ENCODE results near the gene ZNF488.

ZNF488 gene

GRCh38 chr10:47349516-47349915, 34.6 kb downstream of the ZNF488 start:
- Histone ChIP-seq H3K27ac (ENCODE audit: low read depth in 2 of 2, low read length in 2 of 2) (no peak overlapping the region), H3K36me3 (ENCODE audit: control insufficient read depth in 2 of 2, insufficient read depth in 2 of 2, low read length in 2 of 2) (no peaks in the 10 kb centered on the region), H3K9ac (ENCODE audit: low read depth in 1 of 2, low read length in 2 of 2) (no peak overlapping the region), H3K4me3 (ENCODE audit: low read length in 2 of 2) (no peak overlapping the region), H3K9me3 (ENCODE audit: control insufficient read depth in 2 of 2, low read length in 2 of 2) (no peaks in the 10 kb centered on the region), H3K27me3 (ENCODE audit: control insufficient read depth in 2 of 2, insufficient read depth in 2 of 2, low read length in 2 of 2) (no peaks in the 10 kb centered on the region), H3K4me1 (ENCODE audit: control insufficient read depth in 2 of 2, insufficient read depth in 2 of 2, low read length in 2 of 2) (peaks cover 0 to 3% of the 10 kb centered on the region in 2 donors)

GRCh38 chr10:47348661-47349470, 35.2 kb downstream of the ZNF488 start:
- H3K27me3 ChIP-seq (ENCODE audit: control insufficient read depth in 2 of 2, insufficient read depth in 2 of 2, low read length in 2 of 2), result no peaks in the 10 kb centered on the region
- no peak overlapping the region for H3K9ac ChIP-seq (ENCODE audit: low read depth in 1 of 2, low read length in 2 of 2)
- H3K36me3 ChIP-seq (ENCODE audit: control insufficient read depth in 2 of 2, insufficient read depth in 2 of 2, low read length in 2 of 2), result no peaks in the 10 kb centered on the region
- H3K9me3 ChIP-seq (ENCODE audit: control insufficient read depth in 2 of 2, low read length in 2 of 2), result no peaks in the 10 kb centered on the region
- no peak overlapping the region for H3K4me3 ChIP-seq (ENCODE audit: low read length in 2 of 2)
- H3K27ac ChIP-seq (ENCODE audit: low read depth in 2 of 2, low read length in 2 of 2), result no peak overlapping the region
- peaks cover 0 to 3% of the 10 kb centered on the region in 2 donors for H3K4me1 ChIP-seq (ENCODE audit: control insufficient read depth in 2 of 2, insufficient read depth in 2 of 2, low read length in 2 of 2)

GRCh38 chr10:47348138-47348651, 35.9 kb downstream of the ZNF488 start, which contains the start of gene RBP3:
Gene RBP3, plus strand, starts transcription at chr10:47348363. Its CDS starts 122 bp downstream, at chr10:47348485.
- H3K9me3 ChIP-seq (ENCODE audit: control insufficient read depth in 2 of 2, low read length in 2 of 2), result no peaks in the 10 kb centered on the region
- H3K27me3 ChIP-seq (ENCODE audit: control insufficient read depth in 2 of 2, insufficient read depth in 2 of 2, low read length in 2 of 2), result no peaks in the 10 kb centered on the region
- no peak within 1 kb of the TSS for H3K4me3 ChIP-seq (ENCODE audit: low read length in 2 of 2)
- H3K9ac ChIP-seq (ENCODE audit: low read depth in 1 of 2, low read length in 2 of 2), result no peak within 1 kb of the TSS
- H3K36me3 ChIP-seq (ENCODE audit: control insufficient read depth in 2 of 2, insufficient read depth in 2 of 2, low read length in 2 of 2), result no peaks in the 10 kb centered on the region
- peaks cover 0 to 3% of the 10 kb centered on the region in 2 donors for H3K4me1 ChIP-seq (ENCODE audit: control insufficient read depth in 2 of 2, insufficient read depth in 2 of 2, low read length in 2 of 2)
- H3K27ac ChIP-seq (ENCODE audit: low read depth in 2 of 2, low read length in 2 of 2), result no peak within 1 kb of the TSS

- no peak overlapping the region for H3K4me3 ChIP-seq (ENCODE audit: low read length in 2 of 2)
- no peaks in the 10 kb centered on the region for H3K9me3 ChIP-seq (ENCODE audit: control insufficient read depth in 2 of 2, low read length in 2 of 2)
- H3K27ac ChIP-seq (ENCODE audit: low read depth in 2 of 2, low read length in 2 of 2), result no peak overlapping the region
- no peaks in the 10 kb centered on the region for H3K27me3 ChIP-seq (ENCODE audit: control insufficient read depth in 2 of 2, insufficient read depth in 2 of 2, low read length in 2 of 2)
- H3K9ac ChIP-seq (ENCODE audit: low read depth in 1 of 2, low read length in 2 of 2), result no peak overlapping the region
- H3K4me1 ChIP-seq (ENCODE audit: control insufficient read depth in 2 of 2, insufficient read depth in 2 of 2, low read length in 2 of 2), result peaks cover 0 to 3% of the 10 kb centered on the region in 2 donors
- H3K36me3 ChIP-seq (ENCODE audit: control insufficient read depth in 2 of 2, insufficient read depth in 2 of 2, low read length in 2 of 2), result no peaks in the 10 kb centered on the region
Measured at GRCh38 chr10:47347303-47347675, 36.8 kb downstream of the ZNF488 start.

- H3K27ac ChIP-seq (ENCODE audit: low read depth in 2 of 2, low read length in 2 of 2), result no peak overlapping the region
- no peaks in the 10 kb centered on the region for H3K27me3 ChIP-seq (ENCODE audit: control insufficient read depth in 2 of 2, insufficient read depth in 2 of 2, low read length in 2 of 2)
- H3K9me3 ChIP-seq (ENCODE audit: control insufficient read depth in 2 of 2, low read length in 2 of 2), result no peaks in the 10 kb centered on the region
Measured at GRCh38 chr10:47346581-47347302, 37.4 kb downstream of the ZNF488 start.

GRCh38 chr10:47344996-47345870, 38.9 kb downstream of the ZNF488 start:
- no peak overlapping the region for H3K27ac ChIP-seq (ENCODE audit: low read depth in 2 of 2, low read length in 2 of 2)
- peaks cover 2 to 5% of the 10 kb centered on the region in 2 donors for H3K4me1 ChIP-seq (ENCODE audit: control insufficient read depth in 2 of 2, insufficient read depth in 2 of 2, low read length in 2 of 2)
- no peaks in the 10 kb centered on the region for H3K36me3 ChIP-seq (ENCODE audit: control insufficient read depth in 2 of 2, insufficient read depth in 2 of 2, low read length in 2 of 2)
- H3K27me3 ChIP-seq (ENCODE audit: control insufficient read depth in 2 of 2, insufficient read depth in 2 of 2, low read length in 2 of 2), result no peaks in the 10 kb centered on the region
- H3K9me3 ChIP-seq (ENCODE audit: control insufficient read depth in 2 of 2, low read length in 2 of 2), result no peaks in the 10 kb centered on the region
- H3K9ac ChIP-seq (ENCODE audit: low read depth in 1 of 2, low read length in 2 of 2), result no peak overlapping the region
- H3K4me3 ChIP-seq (ENCODE audit: low read length in 2 of 2), result no peak overlapping the region

More at GRCh38 chr10:47346581-47347302, 37.4 kb downstream of the ZNF488 start:
- H3K4me3 ChIP-seq (ENCODE audit: low read length in 2 of 2), result no peak overlapping the region
- peaks cover 0 to 3% of the 10 kb centered on the region in 2 donors for H3K4me1 ChIP-seq (ENCODE audit: control insufficient read depth in 2 of 2, insufficient read depth in 2 of 2, low read length in 2 of 2)
- H3K36me3 ChIP-seq (ENCODE audit: control insufficient read depth in 2 of 2, insufficient read depth in 2 of 2, low read length in 2 of 2), result no peaks in the 10 kb centered on the region
- no peak overlapping the region for H3K9ac ChIP-seq (ENCODE audit: low read depth in 1 of 2, low read length in 2 of 2)

GRCh38 chr10:47340608-47341170, 43.4 kb downstream of the ZNF488 start:
- Histone ChIP-seq H3K4me1 (ENCODE audit: control insufficient read depth in 2 of 2, insufficient read depth in 2 of 2, low read length in 2 of 2) (peaks cover 5 to 7% of the 10 kb centered on the region in 2 donors), H3K36me3 (ENCODE audit: control insufficient read depth in 2 of 2, insufficient read depth in 2 of 2, low read length in 2 of 2) (no peaks in the 10 kb centered on the region), H3K9ac (ENCODE audit: low read depth in 1 of 2, low read length in 2 of 2) (peak overlapping the region in 1 of 2 donors; percentile 35), H3K9me3 (ENCODE audit: control insufficient read depth in 2 of 2, low read length in 2 of 2) (no peaks in the 10 kb centered on the region), H3K27me3 (ENCODE audit: control insufficient read depth in 2 of 2, insufficient read depth in 2 of 2, low read length in 2 of 2) (no peaks in the 10 kb centered on the region), H3K4me3 (ENCODE audit: low read length in 2 of 2) (no peak overlapping the region), H3K27ac (ENCODE audit: low read depth in 2 of 2, low read length in 2 of 2) (peak overlapping the region in 1 of 2 donors; percentile 26)

- Histone ChIP-seq H3K27ac (ENCODE audit: low read depth in 2 of 2, low read length in 2 of 2) (peak overlapping the region in 1 of 2 donors; percentile 26), H3K9ac (ENCODE audit: low read depth in 1 of 2, low read length in 2 of 2) (peak overlapping the region in 1 of 2 donors; percentile 35), H3K36me3 (ENCODE audit: control insufficient read depth in 2 of 2, insufficient read depth in 2 of 2, low read length in 2 of 2) (no peaks in the 10 kb centered on the region), H3K27me3 (ENCODE audit: control insufficient read depth in 2 of 2, insufficient read depth in 2 of 2, low read length in 2 of 2) (no peaks in the 10 kb centered on the region), H3K4me3 (ENCODE audit: low read length in 2 of 2) (no peak overlapping the region), H3K9me3 (ENCODE audit: control insufficient read depth in 2 of 2, low read length in 2 of 2) (no peaks in the 10 kb centered on the region), H3K4me1 (ENCODE audit: control insufficient read depth in 2 of 2, insufficient read depth in 2 of 2, low read length in 2 of 2) (peaks cover 5 to 7% of the 10 kb centered on the region in 2 donors)
Measured at GRCh38 chr10:47339759-47340607, 44.1 kb downstream of the ZNF488 start.

Data from mucosa of rectum (tissue), 2 donors.